SH-SY5Y (cell line): ENCODE data around the gene IRF3.

Source experiments
- GATA2 ChIP-seq: IDR thresholded peaks from 2 replicates; pipeline ENCODE4 v1.6.1; 2011; ENCODE audit warnings: mild to moderate bottlenecking, low read depth, low read length
- GATA3 ChIP-seq: IDR thresholded peaks from 2 replicates; pipeline ENCODE4 v1.6.1; 2011; ENCODE audit warnings: low read depth, mild to moderate bottlenecking, low read length, moderate library complexity

The IRF3 gene

GRCh38 chr19:49666120-49666444 is 425 bp upstream of the IRF3 start:
- TF ChIP-seq GATA2 (no peak), GATA3 (no peak)

DNA sequence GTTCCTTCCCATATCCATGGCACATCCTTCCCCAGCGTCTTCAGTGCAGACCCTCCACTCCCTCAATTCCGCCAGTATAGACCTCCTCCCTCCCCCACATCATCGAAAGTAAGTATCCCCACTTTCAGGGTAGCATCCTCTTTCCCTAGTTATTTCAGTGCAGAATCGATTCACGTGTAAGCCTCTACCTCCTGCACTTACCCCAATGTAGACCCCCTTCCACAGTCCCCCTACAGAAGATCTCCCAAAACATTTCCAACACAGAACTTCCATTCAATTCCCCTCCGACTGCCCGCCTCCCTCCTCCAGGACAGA is 664 bp downstream of the IRF3 start:
- no peak for TF ChIP-seq GATA3
- no peak for TF ChIP-seq GATA2

DNA sequence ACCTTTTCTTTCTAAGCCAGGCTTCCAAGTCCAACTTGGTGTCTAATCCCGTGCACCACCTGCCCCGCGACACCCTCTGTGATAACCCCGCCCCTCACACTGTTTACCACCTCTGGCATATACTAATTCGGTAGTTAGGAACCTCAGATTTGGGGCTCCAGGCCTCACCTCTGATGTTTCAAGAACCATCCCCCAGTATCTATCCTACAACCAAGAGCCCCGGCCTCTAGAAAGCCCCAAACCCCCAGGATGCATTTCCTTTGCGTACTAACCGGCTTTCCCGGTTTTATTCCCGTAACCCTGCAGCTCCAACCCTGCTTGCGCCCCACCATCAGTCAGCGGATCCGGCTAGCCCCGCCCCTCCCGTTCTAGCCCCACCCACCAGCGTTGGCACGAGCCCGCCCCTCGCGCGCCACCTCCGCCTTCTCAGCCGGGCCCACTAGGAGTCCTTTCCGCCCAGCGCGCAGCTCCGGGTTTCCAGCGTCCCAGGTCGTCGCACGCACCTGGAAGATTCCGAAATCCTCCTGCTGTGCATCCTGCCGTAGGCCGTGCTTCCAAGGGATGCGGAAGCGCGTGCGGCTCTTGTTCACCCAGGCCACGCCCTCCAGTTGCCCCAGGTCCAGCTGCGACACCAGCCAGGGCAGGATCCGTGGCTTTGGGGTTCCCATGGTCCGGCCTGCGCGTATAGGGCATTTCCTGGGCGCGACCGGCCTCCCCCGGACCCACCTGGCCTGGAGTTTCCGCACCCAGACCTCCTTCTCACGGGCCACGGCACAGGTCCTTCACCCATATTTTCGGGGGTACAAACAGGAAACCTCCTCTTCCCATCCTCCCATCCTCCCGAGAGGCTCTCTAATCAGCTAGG is 1.3 kb downstream of the IRF3 start:
- no peak for TF ChIP-seq GATA2
- no peak for TF ChIP-seq GATA3

DNA sequence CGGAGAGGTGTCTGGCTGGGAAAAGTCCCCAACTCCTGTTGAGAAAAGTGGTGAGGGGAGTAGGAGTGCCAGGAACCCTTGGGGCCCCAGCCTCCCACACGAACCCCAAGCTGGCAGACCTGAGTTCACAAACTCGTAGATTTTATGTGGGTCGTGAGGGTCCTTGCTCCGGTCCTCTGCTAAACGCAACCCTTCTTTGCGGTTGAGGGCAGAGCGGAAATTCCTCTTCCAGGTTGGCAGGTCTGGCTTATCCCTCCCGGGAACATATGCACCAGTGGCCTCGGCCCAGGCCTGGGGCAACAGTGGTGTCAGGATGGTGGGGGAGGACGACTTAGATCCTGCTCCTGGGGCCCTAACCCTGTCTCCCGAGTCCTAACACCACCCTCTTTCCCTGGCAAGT is 2.4 kb downstream of the IRF3 start:
- TF ChIP-seq GATA2 (no peak), GATA3 (no peak)

DNA sequence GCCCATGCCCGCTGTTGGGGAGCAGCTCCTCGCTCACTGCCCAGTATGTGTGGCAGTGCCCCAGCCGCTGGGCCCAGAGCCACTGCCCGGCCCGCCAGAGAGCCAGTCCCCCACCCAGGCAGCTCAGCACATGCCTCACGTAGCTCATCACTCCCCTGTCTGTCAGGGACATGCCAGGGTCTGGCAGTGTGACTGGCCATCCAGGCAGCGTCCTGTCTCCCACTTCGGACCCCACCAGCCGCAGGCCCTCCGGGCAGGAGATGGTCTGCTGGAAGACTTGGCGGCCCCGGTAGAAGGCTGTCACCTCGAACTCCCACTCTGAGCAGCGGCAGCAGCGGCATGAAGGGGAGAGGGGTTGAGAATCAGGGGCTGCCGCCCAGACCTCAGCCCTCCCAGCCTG is 3.6 kb downstream of the IRF3 start:
- TF ChIP-seq GATA3 (no peak), GATA2 (no peak)

- TF ChIP-seq GATA2 (no peak), GATA3 (no peak)
Observed at GRCh38 chr19:49660338-49660961, 5.2 kb downstream of the IRF3 start.

- TF ChIP-seq GATA2 = no peak
- no peak for TF ChIP-seq GATA3
Observed at GRCh38 chr19:49658566-49659442, 6.9 kb downstream of the IRF3 start.

DNA sequence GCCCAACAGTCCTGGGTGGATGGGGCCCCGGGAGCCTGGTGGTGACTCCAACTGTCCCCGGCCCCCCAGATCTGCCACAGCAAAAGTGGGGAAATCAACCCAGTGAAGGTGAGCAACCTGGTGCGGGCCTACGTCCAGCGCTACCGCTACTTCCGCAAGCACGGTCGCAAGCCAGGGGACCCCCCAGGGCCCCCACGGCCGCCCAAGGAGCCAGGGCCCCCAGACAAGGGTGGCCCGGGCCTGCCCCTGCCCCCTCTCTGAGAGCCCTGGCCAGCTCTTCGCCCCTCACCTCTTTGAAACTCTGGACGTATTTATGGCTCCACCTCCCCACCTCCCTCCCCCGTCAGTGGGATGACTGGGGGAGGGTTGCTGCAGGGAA is 7.5 kb downstream of the IRF3 start:
- no peak for TF ChIP-seq GATA3
- TF ChIP-seq GATA2 = no peak

- no peak for TF ChIP-seq GATA2
- TF ChIP-seq GATA3 = no peak
Observed at GRCh38 chr19:49657493-49658138, 8.0 kb downstream of the IRF3 start.

GRCh38 chr19:49656456-49657109 is 9.1 kb downstream of the IRF3 start:
- TF ChIP-seq GATA3 (no peak), GATA2 (no peak)

GRCh38 chr19:49655570-49656455 is 9.8 kb downstream of the IRF3 start:
- TF ChIP-seq GATA2 (no peak), GATA3 (no peak)

- no peak for TF ChIP-seq GATA2
- no peak for TF ChIP-seq GATA3
Observed at GRCh38 chr19:49654581-49654980, 11.1 kb downstream of the IRF3 start.

DNA sequence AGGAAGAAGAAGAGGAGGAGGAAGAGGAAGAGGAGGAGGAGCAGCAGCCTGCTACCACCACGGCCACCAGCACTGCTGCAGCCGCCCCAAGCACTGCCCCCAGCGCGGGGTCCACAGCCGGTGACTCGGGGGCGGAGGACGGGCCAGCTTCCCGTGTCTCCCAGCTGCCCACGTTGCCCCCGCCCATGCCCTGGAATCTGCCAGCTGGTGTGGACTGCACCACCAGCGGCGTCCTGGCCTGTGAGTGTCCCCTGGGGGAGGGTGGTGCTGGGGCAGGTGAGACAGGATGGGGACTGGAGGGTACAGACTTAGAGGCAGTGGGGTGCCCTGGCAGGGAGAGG is 12.2 kb downstream of the IRF3 start:
- TF ChIP-seq GATA2 (no peak), GATA3 (no peak)
